ENCODE results near the gene GYPC.

DNA sequence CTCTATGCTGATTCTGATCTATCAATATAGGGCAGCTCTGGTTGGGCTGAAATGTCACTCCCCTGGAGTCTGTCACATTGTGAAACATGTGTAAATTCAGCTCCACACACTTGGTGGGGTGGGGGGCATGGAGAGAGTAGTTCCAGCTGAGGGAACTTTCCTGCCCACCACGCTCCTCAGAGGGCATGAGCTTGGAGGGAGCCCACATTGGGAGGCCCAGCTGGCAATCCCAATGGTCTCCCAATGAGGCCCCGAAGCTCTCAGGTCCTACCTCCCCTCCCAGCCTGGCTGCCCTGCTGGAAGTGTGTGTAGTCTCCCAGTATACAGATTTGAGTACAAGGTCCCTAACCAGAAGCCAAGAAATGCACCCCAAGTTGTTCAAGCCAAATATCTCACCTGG lies 31.5 kb downstream of the GYPC start:
- TF ChIP-seq, protein P1, sequence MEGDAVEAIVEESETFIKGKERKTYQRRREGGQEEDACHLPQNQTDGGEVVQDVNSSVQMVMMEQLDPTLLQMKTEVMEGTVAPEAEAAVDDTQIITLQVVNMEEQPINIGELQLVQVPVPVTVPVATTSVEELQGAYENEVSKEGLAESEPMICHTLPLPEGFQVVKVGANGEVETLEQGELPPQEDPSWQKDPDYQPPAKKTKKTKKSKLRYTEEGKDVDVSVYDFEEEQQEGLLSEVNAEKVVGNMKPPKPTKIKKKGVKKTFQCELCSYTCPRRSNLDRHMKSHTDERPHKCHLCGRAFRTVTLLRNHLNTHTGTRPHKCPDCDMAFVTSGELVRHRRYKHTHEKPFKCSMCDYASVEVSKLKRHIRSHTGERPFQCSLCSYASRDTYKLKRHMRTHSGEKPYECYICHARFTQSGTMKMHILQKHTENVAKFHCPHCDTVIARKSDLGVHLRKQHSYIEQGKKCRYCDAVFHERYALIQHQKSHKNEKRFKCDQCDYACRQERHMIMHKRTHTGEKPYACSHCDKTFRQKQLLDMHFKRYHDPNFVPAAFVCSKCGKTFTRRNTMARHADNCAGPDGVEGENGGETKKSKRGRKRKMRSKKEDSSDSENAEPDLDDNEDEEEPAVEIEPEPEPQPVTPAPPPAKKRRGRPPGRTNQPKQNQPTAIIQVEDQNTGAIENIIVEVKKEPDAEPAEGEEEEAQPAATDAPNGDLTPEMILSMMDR (IDR thresholded peaks at IDR 0.05; ENCODE audit: low read depth, low read length, missing input control) = no peak
- TF ChIP-seq HNF4G (IDR thresholded peaks at IDR 0.05) = no peak
- TF ChIP-seq, protein P2, sequence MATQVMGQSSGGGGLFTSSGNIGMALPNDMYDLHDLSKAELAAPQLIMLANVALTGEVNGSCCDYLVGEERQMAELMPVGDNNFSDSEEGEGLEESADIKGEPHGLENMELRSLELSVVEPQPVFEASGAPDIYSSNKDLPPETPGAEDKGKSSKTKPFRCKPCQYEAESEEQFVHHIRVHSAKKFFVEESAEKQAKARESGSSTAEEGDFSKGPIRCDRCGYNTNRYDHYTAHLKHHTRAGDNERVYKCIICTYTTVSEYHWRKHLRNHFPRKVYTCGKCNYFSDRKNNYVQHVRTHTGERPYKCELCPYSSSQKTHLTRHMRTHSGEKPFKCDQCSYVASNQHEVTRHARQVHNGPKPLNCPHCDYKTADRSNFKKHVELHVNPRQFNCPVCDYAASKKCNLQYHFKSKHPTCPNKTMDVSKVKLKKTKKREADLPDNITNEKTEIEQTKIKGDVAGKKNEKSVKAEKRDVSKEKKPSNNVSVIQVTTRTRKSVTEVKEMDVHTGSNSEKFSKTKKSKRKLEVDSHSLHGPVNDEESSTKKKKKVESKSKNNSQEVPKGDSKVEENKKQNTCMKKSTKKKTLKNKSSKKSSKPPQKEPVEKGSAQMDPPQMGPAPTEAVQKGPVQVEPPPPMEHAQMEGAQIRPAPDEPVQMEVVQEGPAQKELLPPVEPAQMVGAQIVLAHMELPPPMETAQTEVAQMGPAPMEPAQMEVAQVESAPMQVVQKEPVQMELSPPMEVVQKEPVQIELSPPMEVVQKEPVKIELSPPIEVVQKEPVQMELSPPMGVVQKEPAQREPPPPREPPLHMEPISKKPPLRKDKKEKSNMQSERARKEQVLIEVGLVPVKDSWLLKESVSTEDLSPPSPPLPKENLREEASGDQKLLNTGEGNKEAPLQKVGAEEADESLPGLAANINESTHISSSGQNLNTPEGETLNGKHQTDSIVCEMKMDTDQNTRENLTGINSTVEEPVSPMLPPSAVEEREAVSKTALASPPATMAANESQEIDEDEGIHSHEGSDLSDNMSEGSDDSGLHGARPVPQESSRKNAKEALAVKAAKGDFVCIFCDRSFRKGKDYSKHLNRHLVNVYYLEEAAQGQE (IDR thresholded peaks at IDR 0.05) = no peak
- TF ChIP-seq, protein P3, sequence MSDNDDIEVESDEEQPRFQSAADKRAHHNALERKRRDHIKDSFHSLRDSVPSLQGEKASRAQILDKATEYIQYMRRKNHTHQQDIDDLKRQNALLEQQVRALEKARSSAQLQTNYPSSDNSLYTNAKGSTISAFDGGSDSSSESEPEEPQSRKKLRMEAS (IDR thresholded peaks at IDR 0.05) = no peak
- TF ChIP-seq RAD21 (IDR thresholded peaks at IDR 0.05) = no peak
- TF ChIP-seq EGR1 (IDR thresholded peaks at IDR 0.05; ENCODE audit: low read depth in 2 of 2) = no peak
- no peak for TF ChIP-seq YY1 (IDR thresholded peaks at IDR 0.05)
- TF ChIP-seq, protein P4, sequence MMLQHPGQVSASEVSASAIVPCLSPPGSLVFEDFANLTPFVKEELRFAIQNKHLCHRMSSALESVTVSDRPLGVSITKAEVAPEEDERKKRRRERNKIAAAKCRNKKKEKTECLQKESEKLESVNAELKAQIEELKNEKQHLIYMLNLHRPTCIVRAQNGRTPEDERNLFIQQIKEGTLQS (IDR thresholded peaks at IDR 0.05) = no peak
- no peak for TF ChIP-seq NR2F2 (IDR thresholded peaks at IDR 0.05)
- no peak for TF ChIP-seq GABPA (IDR thresholded peaks at IDR 0.05 in 1 of 2, conservative IDR thresholded peaks at IDR 0.05 in 1 of 2)
- TF ChIP-seq RXRA (IDR thresholded peaks at IDR 0.05) = no peak

All from liver (tissue), 3 donors.